Neutrophil (primary cell): Measurements from ENCODE around the gene CENPL.
"Not testable (repeated sequence)": the region's sequence is repeated elsewhere in the genome, so short reads cannot be mapped to it uniquely, and the experiment has no call there.

ENCODE experiments used
- H3K27ac ChIP-seq: fragments of 200-600 bp; sonication (generic); 2 replicates; pipeline ENCODE4 v1.5.1; 2016; ENCODE audit warnings: mild to moderate bottlenecking, moderate library complexity
- H3K27me3 ChIP-seq: fragments of 200-600 bp; sonication (generic); 2 replicates; pipeline ENCODE4 v1.6.0; 2016; ENCODE audit warnings: mild to moderate bottlenecking
- H3K36me3 ChIP-seq: fragments of 200-600 bp; sonication (generic); 2 replicates; pipeline ENCODE4 v1.5.1; 2017
- H3K4me1 ChIP-seq, 2 experiments: fragments of 200-600 bp in 1 of 2; sonication (generic) in 1 of 2; 1 replicate in 1 of 2; 2 replicates in 1 of 2; pipeline versions ENCODE4 v1.5.1 to v1.6.1; 2013 to 2016; ENCODE audit warnings: low read depth in 1 of 2, low read length in 1 of 2, mild to moderate bottlenecking in 1 of 2, moderate library complexity in 1 of 2; ENCODE audit not compliant: control insufficient read depth in 1 of 2, insufficient read depth in 1 of 2
- H3K4me3 ChIP-seq, 2 experiments: fragments of 200-600 bp in 1 of 2; sonication (generic) in 1 of 2; 1 replicate in 1 of 2; 2 replicates in 1 of 2; pipeline ENCODE4 v1.5.1; 2013 to 2016; ENCODE audit warnings: low read depth in 1 of 2, low read length in 1 of 2, mild to moderate bottlenecking in 1 of 2, moderate library complexity in 1 of 2
- H3K9me3 ChIP-seq: fragments of 200-600 bp; sonication (generic); 2 replicates; pipeline ENCODE4 v1.5.1; 2016
- TF ChIP-seq, protein P1 (sequence below): fragments of 200-600 bp; sonication (generic); IDR thresholded peaks from 2 replicates; pipeline ENCODE4 v1.5.1; 2016; ENCODE audit warnings: antibody characterized with exemption

CENPL gene

DNA sequence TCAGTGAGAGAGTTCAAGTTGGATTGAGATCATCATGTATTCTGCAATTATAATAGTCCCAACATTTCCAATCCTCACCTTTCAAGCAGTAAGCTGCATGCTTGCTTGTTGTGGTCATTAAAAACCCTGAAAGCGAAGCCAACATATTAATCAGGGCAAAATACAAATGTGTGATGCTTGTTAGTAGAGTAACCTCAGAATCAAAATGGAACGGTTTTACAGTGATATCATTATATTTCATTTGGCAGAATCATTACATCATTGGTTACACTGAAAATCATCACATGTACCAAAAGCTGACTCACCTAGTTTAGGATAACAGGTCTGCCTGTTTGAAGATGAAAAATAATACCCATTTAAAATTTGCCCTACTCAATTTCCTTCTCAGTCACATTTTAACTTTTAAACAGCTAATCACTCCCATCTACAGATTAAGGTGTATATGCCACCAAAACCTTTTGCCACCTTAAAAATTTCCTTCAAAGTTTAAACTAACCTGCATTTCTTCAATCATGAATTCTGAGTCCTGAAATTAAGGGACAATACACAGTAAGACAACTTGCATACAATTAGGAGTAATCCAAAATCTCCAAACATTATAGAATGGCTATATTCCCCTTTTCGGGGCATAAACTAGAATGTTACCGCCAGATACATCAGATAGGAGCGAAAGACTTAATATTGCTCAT lies 39.6 kb upstream of the CENPL start:
- H3K4me3 ChIP-seq: no peak overlapping the region
- H3K36me3 ChIP-seq: peaks cover 36% of the 10 kb centered on the region
- H3K27me3 ChIP-seq: no peaks in the 10 kb centered on the region
- H3K9me3 ChIP-seq: no peaks in the 10 kb centered on the region
- H3K4me1 ChIP-seq: peaks cover 28 to 40% of the 10 kb centered on the region in 2 experiments
- TF ChIP-seq, protein P1, sequence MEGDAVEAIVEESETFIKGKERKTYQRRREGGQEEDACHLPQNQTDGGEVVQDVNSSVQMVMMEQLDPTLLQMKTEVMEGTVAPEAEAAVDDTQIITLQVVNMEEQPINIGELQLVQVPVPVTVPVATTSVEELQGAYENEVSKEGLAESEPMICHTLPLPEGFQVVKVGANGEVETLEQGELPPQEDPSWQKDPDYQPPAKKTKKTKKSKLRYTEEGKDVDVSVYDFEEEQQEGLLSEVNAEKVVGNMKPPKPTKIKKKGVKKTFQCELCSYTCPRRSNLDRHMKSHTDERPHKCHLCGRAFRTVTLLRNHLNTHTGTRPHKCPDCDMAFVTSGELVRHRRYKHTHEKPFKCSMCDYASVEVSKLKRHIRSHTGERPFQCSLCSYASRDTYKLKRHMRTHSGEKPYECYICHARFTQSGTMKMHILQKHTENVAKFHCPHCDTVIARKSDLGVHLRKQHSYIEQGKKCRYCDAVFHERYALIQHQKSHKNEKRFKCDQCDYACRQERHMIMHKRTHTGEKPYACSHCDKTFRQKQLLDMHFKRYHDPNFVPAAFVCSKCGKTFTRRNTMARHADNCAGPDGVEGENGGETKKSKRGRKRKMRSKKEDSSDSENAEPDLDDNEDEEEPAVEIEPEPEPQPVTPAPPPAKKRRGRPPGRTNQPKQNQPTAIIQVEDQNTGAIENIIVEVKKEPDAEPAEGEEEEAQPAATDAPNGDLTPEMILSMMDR: no peak
- H3K27ac ChIP-seq: peak overlapping the region; percentile 0

DNA sequence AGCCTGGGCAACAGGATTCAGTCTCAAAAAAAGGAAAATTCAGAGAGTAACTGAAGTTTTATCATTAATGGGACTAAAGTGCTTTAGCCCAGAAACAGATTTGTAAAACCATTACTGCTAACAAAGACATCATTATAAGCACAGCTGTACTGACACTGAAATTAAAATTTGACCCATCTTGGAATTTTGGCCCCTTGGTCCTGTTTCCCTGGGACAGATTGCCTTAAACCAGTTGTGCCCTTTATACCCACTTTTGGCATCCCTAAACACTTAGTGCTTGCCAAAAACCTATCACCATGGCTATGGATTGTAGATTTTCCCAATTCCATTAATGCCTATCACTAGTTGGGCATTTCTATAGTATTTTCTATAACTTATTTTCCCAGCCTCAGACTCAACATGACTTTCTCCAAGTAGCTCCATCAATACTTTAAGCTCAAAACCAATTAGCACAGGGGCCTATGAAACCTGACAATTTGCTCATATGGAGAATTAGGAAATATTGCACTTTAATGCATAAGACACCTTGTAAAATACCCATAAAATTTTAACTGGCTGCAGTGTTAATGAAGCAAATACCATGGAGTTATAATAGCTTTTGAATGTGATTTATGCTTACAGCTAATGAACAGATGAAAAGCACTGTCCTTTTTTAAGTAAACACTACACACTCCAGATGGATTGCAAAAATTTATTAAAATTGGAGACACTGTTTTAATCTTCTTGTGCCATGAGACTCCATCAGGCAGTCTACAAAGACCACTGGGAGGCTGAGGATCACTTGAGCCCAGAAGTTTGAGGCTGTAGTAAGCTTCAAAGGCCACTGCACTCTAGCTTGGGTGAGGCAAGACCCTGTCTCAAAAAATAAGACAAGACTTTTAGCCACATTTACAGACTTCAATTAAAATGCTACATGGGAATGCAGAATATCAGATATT lies 38.8 kb upstream of the CENPL start:
- Histone ChIP-seq H3K9me3 (no peaks in the 10 kb centered on the region), H3K27me3 (no peaks in the 10 kb centered on the region), H3K4me3 (no peak overlapping the region), H3K36me3 (peaks cover 36% of the 10 kb centered on the region), H3K4me1 (peaks cover 21 to 31% of the 10 kb centered on the region in 2 experiments), H3K27ac (peak overlapping the region; percentile 0)
- TF ChIP-seq, protein P1: no peak

DNA sequence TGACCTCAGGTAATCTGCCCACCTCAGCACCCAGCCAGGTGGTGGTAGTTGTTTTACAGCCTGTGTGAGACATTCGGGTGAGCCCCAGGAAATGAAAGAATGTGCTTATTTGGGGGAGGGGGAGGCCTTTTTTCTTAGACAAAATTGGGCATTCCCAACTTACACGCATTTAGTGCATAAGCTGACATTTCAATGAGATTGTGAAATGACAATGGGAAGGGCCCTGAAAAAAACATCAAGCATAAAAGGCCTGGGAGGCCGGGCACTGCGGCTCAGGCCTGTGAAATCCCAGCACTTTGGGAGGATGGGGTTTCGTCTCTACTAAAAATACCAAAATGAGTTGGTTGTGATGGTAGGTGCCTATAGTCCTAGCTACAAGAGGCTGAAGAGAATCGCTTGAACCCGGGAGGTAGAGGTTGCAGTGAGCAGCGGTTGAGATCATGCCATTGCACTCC lies 38.1 kb upstream of the CENPL start:
- no peak overlapping the region for H3K4me3 ChIP-seq
- H3K27ac ChIP-seq: no peak overlapping the region
- no peaks in the 10 kb centered on the region for H3K9me3 ChIP-seq
- TF ChIP-seq, protein P1: no peak
- peaks cover 21 to 26% of the 10 kb centered on the region in 2 experiments for H3K4me1 ChIP-seq
- no peaks in the 10 kb centered on the region for H3K27me3 ChIP-seq
- peaks cover 36% of the 10 kb centered on the region for H3K36me3 ChIP-seq

DNA sequence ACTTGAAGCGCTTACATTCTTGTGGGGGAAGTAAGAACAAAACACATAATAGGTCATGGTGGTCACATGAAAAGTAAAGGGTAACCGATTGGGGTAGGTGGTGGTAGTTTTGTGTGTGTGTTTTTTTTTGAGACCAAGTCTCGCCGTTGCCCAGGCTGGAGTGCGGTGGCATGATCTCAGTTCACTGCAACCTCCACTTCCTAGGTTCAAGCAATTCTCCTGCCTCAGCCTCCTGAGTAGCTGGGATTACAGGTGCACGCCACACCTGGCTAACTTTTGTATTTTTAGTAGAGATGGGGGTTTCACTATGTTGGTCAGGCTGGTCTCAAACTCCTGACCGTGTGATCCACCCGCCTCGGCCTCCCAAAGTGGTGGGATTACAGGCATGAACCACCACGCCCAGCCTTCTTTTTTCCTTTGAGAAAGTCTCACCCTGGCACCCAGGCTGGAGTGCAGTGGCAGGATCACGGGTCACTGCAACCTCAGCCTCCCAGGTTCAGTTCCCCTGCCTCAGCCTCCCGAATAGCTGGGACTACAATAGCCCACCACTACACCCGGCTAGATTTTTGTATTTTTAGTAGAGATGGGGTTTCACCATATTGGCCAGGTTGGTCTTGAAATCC lies 37.6 kb upstream of the CENPL start:
- Histone ChIP-seq H3K4me1 (peaks cover 16 to 24% of the 10 kb centered on the region in 2 experiments), H3K36me3 (peaks cover 41% of the 10 kb centered on the region)
- not testable (repeated sequence) for H3K9me3 ChIP-seq, H3K4me3 ChIP-seq, H3K27ac ChIP-seq, H3K27me3 ChIP-seq

DNA sequence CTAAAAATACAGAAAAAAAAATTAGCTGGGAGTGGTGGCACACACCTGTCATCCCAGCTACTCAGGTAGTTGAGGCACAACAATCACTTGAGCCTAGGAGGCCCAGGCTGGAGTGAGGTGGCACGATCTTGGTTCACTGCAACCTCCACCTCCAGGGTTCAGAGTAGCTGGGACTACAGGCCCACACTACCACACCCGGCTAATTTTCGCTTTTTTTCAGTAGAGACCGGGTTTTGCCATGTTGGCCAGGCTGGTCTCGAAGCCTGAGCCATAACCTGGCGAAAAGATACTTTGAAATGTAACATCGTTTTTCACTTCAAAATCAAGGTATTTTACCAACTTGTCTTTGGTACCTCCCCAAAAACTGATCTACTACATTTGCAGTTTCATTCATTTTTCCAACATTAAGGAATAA lies 37.1 kb upstream of the CENPL start:
- TF ChIP-seq, protein P1: no peak
- Histone ChIP-seq H3K9me3 (no peaks in the 10 kb centered on the region), H3K4me3 (no peak overlapping the region), H3K4me1 (peaks cover 11 to 19% of the 10 kb centered on the region in 2 experiments), H3K27me3 (no peaks in the 10 kb centered on the region), H3K27ac (no peak overlapping the region), H3K36me3 (peaks cover 46% of the 10 kb centered on the region)
